GM23338 (cell line): ENCODE results near the gene MYO1F.

Source experiments
- CTCF ChIP-seq, 2 experiments: fragments of 200-600 bp in 1 of 2; sonication (generic) in 1 of 2; conservative IDR thresholded peaks; 2 replicates each; pipeline versions ENCODE4 v1.5.1 to v1.6.1; 2016 to 2017; ENCODE audit warnings: antibody characterized with exemption in 2 of 2, low read depth in 2 of 2, mild to moderate bottlenecking in 2 of 2, moderate library complexity in 1 of 2
- EZH2 ChIP-seq: fragments of 200-600 bp; sonication (generic); IDR thresholded peaks from one replicate; pipeline ENCODE4 v1.8.0; 2017; ENCODE audit warnings: antibody characterized with exemption, mild to moderate bottlenecking, low read depth; ENCODE audit not compliant: unreplicated experiment
- EZH2phosphoT487 ChIP-seq: fragments of 200-600 bp; sonication (generic); IDR thresholded peaks from one replicate; pipeline ENCODE4 v1.8.1; 2018; ENCODE audit warnings: antibody characterized with exemption; ENCODE audit not compliant: unreplicated experiment
- POLR2AphosphoS5 ChIP-seq: IDR thresholded peaks from 2 replicates; pipeline ENCODE4 v1.6.1; 2016; ENCODE audit warnings: antibody characterized with exemption, low read depth

GRCh38 chr19:8557642-8558238 lies 19.5 kb downstream of the MYO1F start:
- no peak for TF ChIP-seq POLR2AphosphoS5
- no peak for TF ChIP-seq CTCF (conservative IDR thresholded peaks at IDR 0.05; ENCODE audit: low read depth in 2 of 2)
- no peak for TF ChIP-seq EZH2
- no peak for TF ChIP-seq EZH2phosphoT487
